MM.1S (cell line): Measurements from ENCODE around the gene GPR158.

Experiments
- CTCF ChIP-seq: fragments of 300-600 bp; sonication (generic); IDR thresholded peaks from 2 replicates; pipeline ENCODE4 v1.5.1; 2016; ENCODE audit warnings: antibody characterized with exemption, low read length, mixed read lengths
- EZH2 ChIP-seq: fragments of 300-600 bp; sonication (generic); optimal IDR thresholded peaks from 2 replicates; pipeline ENCODE3; 2017; ENCODE audit warnings: low read depth, mild to moderate bottlenecking, antibody characterized with exemption, low read length, mixed read lengths
- EZH2phosphoT487 ChIP-seq: fragments of 300-600 bp; sonication (generic); IDR thresholded peaks from 2 replicates; pipeline ENCODE4 v1.6.1; 2018; ENCODE audit warnings: antibody characterized with exemption, low read length

DNA sequence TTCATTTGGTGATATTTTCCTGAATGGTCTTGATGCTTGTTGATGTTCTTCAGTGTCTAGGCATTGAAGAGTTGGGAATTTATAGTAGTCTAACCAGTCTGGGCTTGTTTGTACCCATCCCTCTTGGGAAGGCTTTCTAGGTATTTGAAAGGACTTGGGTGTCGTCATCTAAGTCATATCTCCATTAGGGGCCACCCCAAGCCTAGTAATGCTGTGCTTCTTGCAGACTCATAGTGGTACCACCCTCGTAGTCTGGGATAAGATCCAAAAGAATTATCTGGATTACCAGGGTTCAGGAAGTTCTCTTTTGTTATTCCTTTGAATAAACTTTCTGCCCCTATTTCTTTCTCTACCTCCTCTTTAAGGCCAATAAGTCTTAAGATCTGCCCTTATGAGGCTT, 439.9 kb downstream of the GPR158 start:
- TF ChIP-seq EZH2 (no peak), CTCF (no peak), EZH2phosphoT487 (no peak)
